Measurements from ENCODE around the gene EPDR1. TPM values are rescaled to one million over a fixed set of nuclear protein-coding genes. Genes with fewer than 3 reads are reported as not detected.

The EPDR1 gene
- total and polyA plus RNA-seq, 4 donors, result 31.3 to 44.0 (median 37.3) TPM

- Histone ChIP-seq H3K9me3 (ENCODE audit: control insufficient read depth, low read length) (no peaks in the 10 kb centered on the region), H3K27ac (ENCODE audit: low read depth in 1 of 2, low read length in 2 of 2) (no peak overlapping the region), H3K4me3 (ENCODE audit: low read length in 2 of 2) (no peak overlapping the region), H3K27me3 (ENCODE audit: control insufficient read depth in 1 of 2, insufficient read depth in 2 of 2, low read length in 1 of 2) (no peaks in the 10 kb centered on the region), H3K36me3 (ENCODE audit: control insufficient read depth in 1 of 2, insufficient read depth in 2 of 2, low read length in 1 of 2) (no peaks in the 10 kb centered on the region), H3K4me1 (ENCODE audit: control insufficient read depth in 1 of 2, insufficient read depth in 2 of 2, low read length in 2 of 2) (no peaks in the 10 kb centered on the region)
- DNase-seq (no peak), ATAC-seq (ENCODE audit: low FRiP score) (no peak)
- 70 to 83% methylated on average over 2 of the region's 2 CpGs for WGBS, 2 donors
- intact Hi-C loops (cut with DNase I), result no loop called here
Measured at GRCh38 chr7:37993060-37993501, 72.6 kb downstream of the EPDR1 start.

GRCh38 chr7:37999673-38000072 lies 79.2 kb downstream of the EPDR1 start:
- intact Hi-C loops (cut with DNase I), result no loop called here
- H3K9me3 ChIP-seq (ENCODE audit: control insufficient read depth, low read length), result no peaks in the 10 kb centered on the region
- DNase-seq (no peak), ATAC-seq (ENCODE audit: low FRiP score) (peak; percentile 33)
- no peaks in the 10 kb centered on the region for H3K27me3 ChIP-seq (ENCODE audit: control insufficient read depth in 1 of 2, insufficient read depth in 2 of 2, low read length in 1 of 2)
- no peak overlapping the region for H3K27ac ChIP-seq (ENCODE audit: low read depth in 1 of 2, low read length in 2 of 2)
- WGBS, 2 donors, result 49 to 52% methylated on average over 3 of the region's 3 CpGs
- no peak overlapping the region for H3K4me3 ChIP-seq (ENCODE audit: low read length in 2 of 2)
- no peaks in the 10 kb centered on the region for H3K36me3 ChIP-seq (ENCODE audit: control insufficient read depth in 1 of 2, insufficient read depth in 2 of 2, low read length in 1 of 2)
- H3K4me1 ChIP-seq (ENCODE audit: control insufficient read depth in 1 of 2, insufficient read depth in 2 of 2, low read length in 2 of 2), result peaks cover 0 to 4% of the 10 kb centered on the region in 2 donors

DNA sequence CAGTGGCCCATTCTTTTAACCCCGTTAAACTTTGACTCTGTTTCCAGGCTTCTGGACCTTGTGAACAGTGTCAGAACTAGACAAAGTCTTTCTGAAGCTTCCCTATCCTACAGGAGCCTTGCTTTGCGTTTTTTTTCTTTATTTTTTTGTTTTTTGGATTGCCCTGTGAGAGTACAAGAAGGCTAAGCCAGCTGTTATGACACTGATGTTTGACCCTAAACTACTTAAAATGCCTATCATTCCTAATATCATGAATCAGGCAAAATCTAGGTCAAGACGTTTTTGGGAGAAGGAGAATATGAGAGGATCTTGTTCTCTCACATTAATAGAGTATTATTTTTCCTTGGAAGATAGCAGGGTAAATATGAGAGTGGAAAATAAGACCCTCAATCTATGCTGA lies 79.8 kb downstream of the EPDR1 start:
- WGBS, 2 donors, result 25 to 39% methylated on average over 3 of the region's 3 CpGs
- peak; percentile 38 for ATAC-seq (ENCODE audit: low FRiP score)
- H3K27me3 ChIP-seq (ENCODE audit: control insufficient read depth in 1 of 2, insufficient read depth in 2 of 2, low read length in 1 of 2), result no peaks in the 10 kb centered on the region
- intact Hi-C loops (cut with DNase I), result no loop called here
- no peak overlapping the region for H3K4me3 ChIP-seq (ENCODE audit: low read length in 2 of 2)
- no peaks in the 10 kb centered on the region for H3K36me3 ChIP-seq (ENCODE audit: control insufficient read depth in 1 of 2, insufficient read depth in 2 of 2, low read length in 1 of 2)
- peaks cover 0 to 4% of the 10 kb centered on the region in 2 donors for H3K4me1 ChIP-seq (ENCODE audit: control insufficient read depth in 1 of 2, insufficient read depth in 2 of 2, low read length in 2 of 2)
- no peak overlapping the region for H3K27ac ChIP-seq (ENCODE audit: low read depth in 1 of 2, low read length in 2 of 2)
- DNase-seq, result no peak
- H3K9me3 ChIP-seq (ENCODE audit: control insufficient read depth, low read length), result no peaks in the 10 kb centered on the region

Other genes with a start within 250 kb of the EPDR1 start
- gene GPR141, start 236.9 kb upstream of the EPDR1 start, total RNA-seq, result 1 to 10 TPM; 1.2 to 4.2 TPM
- under 1 TPM in 1 of 2 donors, not detected in 1; 0.88 TPM for gene GPR141, start 236.9 kb upstream of the EPDR1 start, polyA plus RNA-seq
- gene NME8, start 72.0 kb upstream of the EPDR1 start, total RNA-seq, result 1 to 10 TPM; 1.2 to 2.0 TPM
- 1 to 10 TPM in 1 of 2 donors, not detected in 1; 4.9 TPM for gene NME8, start 72.0 kb upstream of the EPDR1 start, polyA plus RNA-seq
- 100 to 1,000 TPM in 1 of 2 donors, 10 to 100 TPM in 1; 98.6 to 302 TPM for gene SFRP4, start 3.8 kb upstream of the EPDR1 start, total RNA-seq
- 10 to 100 TPM; 15.9 to 21.6 TPM for gene SFRP4, start 3.8 kb upstream of the EPDR1 start, polyA plus RNA-seq

All from aorta (tissue), 5 donors.